T-helper 17 cell (primary cell): ENCODE results near the gene NKIRAS1. TPM values are rescaled to one million over a fixed set of nuclear protein-coding genes. Genes with fewer than 3 reads are reported as not detected.

ENCODE experiments used
- ATAC-seq: fragments of 150-1000 bp; cut with Tn5 transposase; 2 replicates; pipeline ENCODE4 v1.10.0; 2021; ENCODE audit warnings: mild to moderate bottlenecking, moderate library complexity
- DNase-seq, 3 donors: peaks; one replicate each; pipeline versions ENCODE4 v3.0.0 to v3.0.0-alpha.2; 2020 to 2021
- H3K9me3 ChIP-seq: one replicate; pipeline ENCODE4 v1.7.0; 2013; ENCODE audit warnings: low read length, mild to moderate bottlenecking; ENCODE audit not compliant: control insufficient read depth, poor library complexity, severe bottlenecking
- H3K27ac Mint-ChIP-seq: one replicate; pipeline ENCODE4 v1.8.0; 2022; ENCODE audit warnings: mild to moderate bottlenecking, moderate library complexity, mixed read lengths
- H3K27me3 Mint-ChIP-seq: one replicate; pipeline ENCODE4 v1.8.0; 2022; ENCODE audit warnings: mixed read lengths
- H3K36me3 Mint-ChIP-seq: one replicate; pipeline ENCODE4 v1.8.0; 2022; ENCODE audit warnings: low read depth, mixed read lengths
- H3K4me1 Mint-ChIP-seq: one replicate; pipeline ENCODE4 v1.8.0; 2022; ENCODE audit warnings: mild to moderate bottlenecking, mixed read lengths
- H3K4me3 Mint-ChIP-seq: one replicate; pipeline ENCODE4 v1.8.0; 2022; ENCODE audit warnings: mild to moderate bottlenecking, moderate library complexity, mixed read lengths
- total RNA-seq, 4 donors: library from RNA in 2 of 4; stranded (reverse) in 2 of 4; gene quantifications; one replicate each; pipeline ENCODE4 v1.2.3 and lab custom pipeline; 2022 to 2026

Gene NKIRAS1
- total RNA-seq, 2 donors from 2014 or later: 2.6 to 2.7 TPM

DNA sequence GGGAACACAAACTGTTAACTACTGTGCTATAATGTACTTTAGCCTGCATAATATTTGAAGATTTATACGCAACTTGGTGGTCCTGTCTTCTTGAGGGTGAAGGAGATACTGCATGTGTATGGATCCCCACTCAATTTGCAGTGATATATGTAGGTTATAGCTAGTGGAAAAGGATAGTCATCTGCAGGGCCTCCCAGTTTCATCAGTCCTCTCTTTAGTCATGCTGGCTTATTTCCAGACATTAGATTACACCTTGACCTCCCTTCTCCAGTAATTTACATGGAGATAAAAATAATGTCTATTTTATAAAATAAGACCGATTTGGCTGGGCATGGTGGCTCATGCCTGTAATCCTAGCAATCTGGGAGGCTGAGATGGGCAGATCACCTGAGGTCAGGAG is 32.0 kb upstream of the NKIRAS1 start:
- Mint-ChIP-seq H3K27ac (peak overlapping the region; percentile 73), H3K4me1 (peaks cover 58% of the 10 kb centered on the region), H3K27me3 (no peaks in the 10 kb centered on the region), H3K4me3 (no peak overlapping the region), H3K36me3 (no peaks in the 10 kb centered on the region)
- DNase-seq: no peak
- no peak for ATAC-seq
- H3K9me3 ChIP-seq: no peaks in the 10 kb centered on the region

DNA sequence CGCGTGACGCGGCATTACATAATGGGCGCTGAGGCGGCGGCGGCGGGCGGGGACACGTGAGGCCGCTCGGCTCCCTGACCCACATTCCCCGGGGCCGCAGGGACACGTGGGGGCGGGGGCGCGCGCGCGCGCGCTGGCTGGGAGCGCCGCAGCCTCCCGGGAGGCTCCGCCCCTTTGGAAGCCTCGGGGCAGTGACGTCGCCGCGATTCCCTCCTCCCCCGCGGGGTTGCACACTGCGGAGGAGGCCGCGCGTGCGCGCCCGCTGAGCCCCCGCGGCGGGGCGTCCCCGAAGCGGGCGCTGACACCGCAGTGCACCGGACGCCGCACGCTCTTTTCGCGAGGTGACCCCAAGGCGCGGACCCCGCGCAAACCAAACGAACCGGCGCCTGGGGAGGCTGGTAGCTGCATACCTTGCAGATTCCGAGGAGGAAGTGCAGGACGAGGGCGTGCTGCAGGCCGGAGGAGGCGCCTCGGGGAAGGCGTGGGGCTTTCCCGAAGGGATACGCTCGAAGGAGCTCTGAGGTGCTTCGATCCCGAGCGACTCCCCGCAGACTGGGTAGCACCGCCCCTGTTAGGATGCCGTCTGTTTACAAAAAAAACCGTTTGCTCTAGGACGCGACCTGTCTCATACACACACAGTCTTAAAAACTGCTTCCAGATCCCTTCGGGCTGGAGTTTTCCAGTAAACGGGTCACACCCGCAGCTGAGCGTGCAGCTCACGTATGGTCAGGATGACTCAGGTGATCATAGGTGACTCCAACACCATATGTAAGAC is 29.3 kb upstream of the NKIRAS1 start:
- DNase-seq (peak; percentile 98 to 99 (median 99)), ATAC-seq (peak; percentile 78)
- H3K4me3 Mint-ChIP-seq: peak overlapping the region; percentile 83
- H3K36me3 Mint-ChIP-seq: no peaks in the 10 kb centered on the region
- H3K27ac Mint-ChIP-seq: peak overlapping the region; percentile 86
- H3K27me3 Mint-ChIP-seq: no peaks in the 10 kb centered on the region
- no peaks in the 10 kb centered on the region for H3K9me3 ChIP-seq
- H3K4me1 Mint-ChIP-seq: peaks cover 43% of the 10 kb centered on the region

- H3K4me1 Mint-ChIP-seq: peaks cover 42% of the 10 kb centered on the region
- no peaks in the 10 kb centered on the region for H3K9me3 ChIP-seq
- peak overlapping the region; percentile 86 for H3K27ac Mint-ChIP-seq
- no peaks in the 10 kb centered on the region for H3K27me3 Mint-ChIP-seq
- H3K4me3 Mint-ChIP-seq: peak overlapping the region; percentile 83
- ATAC-seq: no peak
- no peak for DNase-seq
- H3K36me3 Mint-ChIP-seq: no peaks in the 10 kb centered on the region
These were observed 28.8 kb upstream of the NKIRAS1 start for GRCh38 chr3:23945663-23945912.

DNA sequence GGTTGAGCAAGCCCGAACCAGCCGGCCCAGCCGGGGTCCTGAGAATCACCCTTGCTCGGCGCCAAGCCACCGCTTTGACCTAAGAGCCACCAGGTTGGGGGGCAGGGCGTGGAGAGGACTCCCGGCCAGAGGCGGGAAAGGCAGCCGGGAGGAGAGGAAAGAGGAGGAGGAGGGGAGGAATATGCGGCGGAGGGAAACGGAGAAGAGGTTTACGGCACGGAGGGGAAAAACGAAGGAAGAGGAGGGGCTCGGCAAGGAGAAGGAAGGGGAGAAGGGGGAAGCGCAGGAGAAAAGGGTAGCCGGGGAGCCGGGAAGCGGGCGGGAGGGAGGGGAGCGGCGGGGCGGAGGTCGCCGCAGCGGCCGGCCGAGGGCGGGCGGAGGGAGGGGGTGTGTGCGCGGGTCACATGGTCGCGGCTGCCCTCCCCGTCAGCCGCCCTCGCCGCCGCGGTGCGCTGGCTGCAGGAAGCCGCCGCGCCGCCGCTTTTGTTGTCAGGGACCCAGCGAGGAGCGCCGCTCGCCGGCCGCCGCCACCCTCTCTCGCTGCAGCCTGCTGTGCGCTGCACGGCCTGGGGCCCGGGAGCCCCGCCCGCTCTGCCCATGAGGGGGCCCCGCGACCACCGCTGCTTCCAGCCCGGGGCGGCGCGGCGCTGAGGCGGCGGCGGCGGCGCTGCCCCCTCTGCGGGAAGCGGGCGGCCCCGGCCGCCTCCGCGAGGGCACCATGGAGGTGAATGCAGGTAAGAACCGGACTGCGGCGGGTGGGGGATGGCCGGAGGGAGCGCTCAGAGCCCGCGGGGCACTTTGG is 28.3 kb upstream of the NKIRAS1 start, which contains the start of gene NR1D2:
NR1D2 (plus strand) TSS at position 426 of the 802 bp plus-strand sequence; CDS start at position 719, 293 bp downstream.
- Mint-ChIP-seq H3K4me3 (peak within 1 kb of the TSS; percentile 96), H3K27me3 (no peaks in the 10 kb centered on the region), H3K27ac (peak within 1 kb of the TSS; percentile 86), H3K36me3 (no peaks in the 10 kb centered on the region), H3K4me1 (peaks cover 36% of the 10 kb centered on the region)
- no peaks in the 10 kb centered on the region for H3K9me3 ChIP-seq
- peak; percentile 61 for ATAC-seq
- peak; percentile 78 to 86 (median 80) for DNase-seq

- no peak for ATAC-seq
- Mint-ChIP-seq H3K27ac (peak overlapping the region; percentile 86), H3K4me1 (peaks cover 28% of the 10 kb centered on the region), H3K4me3 (peak overlapping the region; percentile 96), H3K36me3 (no peaks in the 10 kb centered on the region), H3K27me3 (no peaks in the 10 kb centered on the region)
- no peaks in the 10 kb centered on the region for H3K9me3 ChIP-seq
- DNase-seq: no peak
These were observed 27.4 kb upstream of the NKIRAS1 start for GRCh38 chr3:23944007-23944783.

- H3K27ac Mint-ChIP-seq: no peak overlapping the region
- no peak for DNase-seq
- H3K4me1 Mint-ChIP-seq: peaks cover 17% of the 10 kb centered on the region
- H3K9me3 ChIP-seq: no peaks in the 10 kb centered on the region
- H3K4me3 Mint-ChIP-seq: no peak overlapping the region
- H3K36me3 Mint-ChIP-seq: no peaks in the 10 kb centered on the region
- no peak for ATAC-seq
- no peaks in the 10 kb centered on the region for H3K27me3 Mint-ChIP-seq
These were observed 25.8 kb upstream of the NKIRAS1 start for GRCh38 chr3:23942546-23942945.

DNA sequence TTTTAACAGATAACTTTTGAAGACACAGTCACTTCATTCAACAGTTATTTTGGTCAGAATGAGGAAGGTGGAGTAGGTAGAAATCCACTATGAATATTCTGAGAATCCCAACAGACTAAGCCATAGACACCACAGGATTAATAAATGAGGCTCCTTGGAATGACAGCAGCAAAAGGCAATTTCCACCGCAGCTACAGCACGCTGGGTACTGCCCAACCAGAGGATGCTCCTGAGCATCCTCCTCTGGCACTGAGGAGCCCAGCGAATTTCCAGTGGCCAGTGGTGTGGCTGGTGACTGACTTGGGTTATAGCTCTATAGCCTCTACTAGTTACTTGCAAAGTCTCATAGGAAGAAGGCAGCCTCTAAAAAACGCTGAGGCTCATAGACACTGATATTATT is 24.6 kb upstream of the NKIRAS1 start:
- H3K27me3 Mint-ChIP-seq: peaks cover 8% of the 10 kb centered on the region
- no peaks in the 10 kb centered on the region for H3K36me3 Mint-ChIP-seq
- H3K27ac Mint-ChIP-seq: no peak overlapping the region
- no peak for ATAC-seq
- no peak for DNase-seq
- H3K4me3 Mint-ChIP-seq: no peak overlapping the region
- peaks cover 11% of the 10 kb centered on the region for H3K4me1 Mint-ChIP-seq
- no peaks in the 10 kb centered on the region for H3K9me3 ChIP-seq

DNA sequence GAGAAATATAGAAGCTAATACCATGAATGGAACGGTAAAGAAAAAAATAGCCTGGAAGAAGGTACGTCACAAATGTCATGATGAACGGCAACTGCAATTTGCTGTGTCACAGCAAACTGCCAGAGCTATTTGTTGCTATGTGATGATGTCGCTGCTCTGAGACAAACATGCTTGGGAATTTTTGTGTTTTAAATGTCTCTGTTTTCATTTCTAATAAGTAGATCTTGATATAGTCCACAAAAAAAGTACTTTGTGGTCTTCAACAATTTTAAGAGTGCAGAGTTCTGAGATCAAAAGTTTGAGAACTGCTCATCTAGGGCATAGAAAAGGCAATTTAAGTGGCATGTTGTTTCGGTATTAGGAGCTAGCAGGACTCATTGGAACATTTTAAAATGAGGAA is 24.0 kb upstream of the NKIRAS1 start:
- H3K4me3 Mint-ChIP-seq: no peak overlapping the region
- H3K4me1 Mint-ChIP-seq: peaks cover 11% of the 10 kb centered on the region
- peaks cover 8% of the 10 kb centered on the region for H3K27me3 Mint-ChIP-seq
- H3K27ac Mint-ChIP-seq: no peak overlapping the region
- H3K9me3 ChIP-seq: no peaks in the 10 kb centered on the region
- ATAC-seq: no peak
- H3K36me3 Mint-ChIP-seq: no peaks in the 10 kb centered on the region
- no peak for DNase-seq

DNA sequence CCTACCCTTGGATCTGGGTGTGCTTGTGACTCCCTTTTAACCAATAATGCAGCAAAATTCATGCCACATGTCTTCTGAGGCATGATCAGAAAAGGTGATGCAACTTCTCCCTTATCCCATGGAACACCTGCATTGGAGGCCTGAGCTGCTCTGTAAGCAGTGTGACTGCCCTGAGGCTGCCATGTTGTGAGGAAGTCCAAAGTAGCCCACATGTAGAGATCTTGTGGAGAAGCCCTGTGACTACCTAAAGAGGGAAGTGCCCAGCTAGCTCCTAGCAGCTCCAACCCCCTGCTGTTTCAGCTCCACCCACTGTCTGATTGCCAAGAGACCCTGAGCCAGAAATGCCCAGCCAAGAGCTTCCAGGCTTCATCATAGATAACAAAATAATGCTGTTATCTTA is 21.9 kb upstream of the NKIRAS1 start:
- Mint-ChIP-seq H3K27me3 (peaks cover 8% of the 10 kb centered on the region), H3K36me3 (peaks cover 2% of the 10 kb centered on the region), H3K4me3 (no peak overlapping the region), H3K4me1 (peaks cover 3% of the 10 kb centered on the region), H3K27ac (no peak overlapping the region)
- ATAC-seq (no peak), DNase-seq (no peak)
- peaks cover 1% of the 10 kb centered on the region for H3K9me3 ChIP-seq

GRCh38 chr3:23937296-23937695 is 20.5 kb upstream of the NKIRAS1 start:
- ATAC-seq (no peak), DNase-seq (no peak)
- no peak overlapping the region for H3K4me3 Mint-ChIP-seq
- peaks cover 13% of the 10 kb centered on the region for H3K27me3 Mint-ChIP-seq
- peaks cover 2% of the 10 kb centered on the region for H3K9me3 ChIP-seq
- H3K4me1 Mint-ChIP-seq: no peaks in the 10 kb centered on the region
- peaks cover 2% of the 10 kb centered on the region for H3K36me3 Mint-ChIP-seq
- H3K27ac Mint-ChIP-seq: no peak overlapping the region

DNA sequence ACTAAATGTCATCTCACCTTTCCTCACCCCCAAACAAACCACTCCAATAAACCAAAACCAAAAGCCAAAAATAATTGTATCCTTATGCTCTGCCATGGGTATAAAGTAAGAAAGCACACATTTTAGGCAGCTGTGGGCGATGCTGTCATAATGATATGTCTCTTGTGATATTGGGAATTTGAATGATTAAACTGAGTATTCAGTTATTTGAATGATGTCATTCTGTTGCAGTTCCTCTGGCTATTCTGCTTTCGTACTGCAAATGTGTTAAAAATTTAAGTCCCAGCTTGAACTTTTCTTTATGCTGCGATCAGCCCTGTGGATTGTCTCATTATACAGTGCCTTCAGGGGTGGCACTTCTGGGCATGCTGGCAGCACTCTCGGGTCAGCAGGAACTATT is 17.5 kb upstream of the NKIRAS1 start:
- no peak for ATAC-seq
- no peak for DNase-seq
- Mint-ChIP-seq H3K4me1 (peaks cover 4% of the 10 kb centered on the region), H3K27me3 (peaks cover 20% of the 10 kb centered on the region), H3K36me3 (peaks cover 7% of the 10 kb centered on the region), H3K27ac (no peak overlapping the region), H3K4me3 (no peak overlapping the region)
- peaks cover 2% of the 10 kb centered on the region for H3K9me3 ChIP-seq

DNA sequence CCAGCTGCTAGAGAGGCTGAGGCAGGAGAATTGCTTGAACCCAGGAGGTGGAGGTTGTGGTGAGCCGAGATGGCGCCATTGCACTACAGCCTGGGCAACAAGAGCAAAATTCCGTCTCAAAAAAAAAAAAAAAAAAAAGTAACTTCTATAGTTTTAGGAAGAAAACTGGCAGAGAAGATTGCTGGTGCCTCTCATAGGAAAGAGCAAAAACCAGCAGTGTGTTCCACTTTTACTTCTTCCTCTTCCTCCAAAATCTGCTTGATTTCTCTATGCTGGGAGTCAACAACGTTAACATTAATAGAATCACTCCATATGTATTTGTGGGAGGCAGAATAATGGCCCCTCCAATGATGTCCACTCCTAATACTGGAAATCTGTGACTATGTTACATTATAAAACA is 15.8 kb upstream of the NKIRAS1 start:
- peaks cover 20% of the 10 kb centered on the region for H3K27me3 Mint-ChIP-seq
- peaks cover 4% of the 10 kb centered on the region for H3K4me1 Mint-ChIP-seq
- DNase-seq: no peak
- no peak overlapping the region for H3K27ac Mint-ChIP-seq
- peaks cover 7% of the 10 kb centered on the region for H3K36me3 Mint-ChIP-seq
- no peak overlapping the region for H3K4me3 Mint-ChIP-seq
- H3K9me3 ChIP-seq: peaks cover 2% of the 10 kb centered on the region
- no peak for ATAC-seq

GRCh38 chr3:23931597-23931996 is 14.8 kb upstream of the NKIRAS1 start:
- DNase-seq (no peak), ATAC-seq (no peak)
- Mint-ChIP-seq H3K4me3 (no peak overlapping the region), H3K27ac (no peak overlapping the region), H3K4me1 (peaks cover 4% of the 10 kb centered on the region), H3K36me3 (peaks cover 7% of the 10 kb centered on the region), H3K27me3 (peaks cover 13% of the 10 kb centered on the region)
- H3K9me3 ChIP-seq: peaks cover 2% of the 10 kb centered on the region
